Left colon (tissue), 2 donors: Measurements from ENCODE around the gene ETV3. TPM values are rescaled to one million over a fixed set of nuclear protein-coding genes. Genes with fewer than 3 reads are reported as not detected.

Source experiments
- ATAC-seq: fragments of 200-7000 bp; cut with Tn5 transposase; one replicate; pipeline ENCODE4 v1.9.1; 2020; ENCODE audit warnings: mild to moderate bottlenecking, moderate library complexity
- DNase-seq, 2 donors: peaks; one replicate each; pipeline ENCODE4 v3.0.0-alpha.2; 2020
- intact Hi-C, 2 donors: fragments of 100-400 bp; cut with DNase I in 1 of 2; cut with micrococcal nuclease in 1 of 2; formaldehyde crosslinking; loops; one replicate each; pipeline versions ENCODE4 v1.11.2 to v1.14.0; 2022; cut with DNase I, micrococcal nuclease
- total RNA-seq, 2 donors: library from RNA; stranded (reverse); fragmentation: NEBNext Ultra II Directional; extraction: Animal tissue kit (Norgen Biotek cat#: 25700); gene quantifications; one replicate each; pipeline ENCODE4 v1.2.1, GENCODE V29; 2021
- donor health status: DM: no; HTN: no; CAD: no.
- donor health status: DM: yes; HTN: yes; CAD: no.

The ETV3 gene
- total RNA-seq, 2 donors from 2014 or later, result 27.9 to 32.5 TPM

DNA sequence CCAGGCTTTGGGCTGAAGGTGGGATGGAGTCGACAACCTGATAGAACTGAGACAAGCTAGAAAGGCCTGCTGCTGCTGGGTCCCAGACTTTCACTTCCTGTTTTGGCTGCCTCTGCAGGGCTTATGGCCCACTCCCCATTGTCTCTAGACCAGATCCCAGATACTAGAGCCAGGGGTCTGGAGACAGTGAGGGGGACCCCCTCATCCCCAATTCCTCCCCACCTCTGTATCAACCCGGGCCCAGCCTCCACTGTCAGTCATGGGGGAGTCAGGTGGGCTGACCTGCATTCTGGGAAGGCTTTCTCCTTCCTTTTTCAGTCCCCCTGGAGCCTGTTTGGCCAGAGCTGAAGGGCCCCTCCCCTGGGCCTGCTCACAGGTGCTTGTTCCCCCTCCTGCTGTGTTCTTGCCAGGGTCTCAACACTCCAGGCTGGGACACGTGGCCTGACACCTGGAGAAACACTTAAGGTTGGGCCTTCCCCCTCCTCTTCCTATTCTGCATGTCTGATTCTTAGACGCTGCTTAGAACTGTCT, 20.6 kb downstream of the ETV3 start:
- DNase-seq (no peak), ATAC-seq (no peak)
- intact Hi-C loops, result no loop called here

DNA sequence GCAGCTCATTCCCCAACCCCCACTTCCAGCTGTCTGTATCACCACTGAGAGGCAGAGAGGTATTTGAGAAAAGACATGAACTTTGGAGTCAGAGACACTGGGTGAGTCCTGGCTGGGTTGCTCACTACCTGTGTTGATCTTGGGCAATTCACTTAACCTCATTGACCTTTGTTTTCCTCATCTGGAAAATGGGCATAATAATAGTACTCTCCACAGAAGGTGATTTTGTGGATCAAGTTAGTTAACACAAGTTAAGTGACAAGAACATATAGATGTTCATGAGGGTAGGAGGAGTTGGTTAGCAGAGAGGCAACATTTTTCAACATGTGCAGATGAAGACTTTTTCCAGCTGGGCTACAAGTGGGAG, 21.5 kb downstream of the ETV3 start:
- no peak for ATAC-seq
- intact Hi-C loops, result no loop called here

DNA sequence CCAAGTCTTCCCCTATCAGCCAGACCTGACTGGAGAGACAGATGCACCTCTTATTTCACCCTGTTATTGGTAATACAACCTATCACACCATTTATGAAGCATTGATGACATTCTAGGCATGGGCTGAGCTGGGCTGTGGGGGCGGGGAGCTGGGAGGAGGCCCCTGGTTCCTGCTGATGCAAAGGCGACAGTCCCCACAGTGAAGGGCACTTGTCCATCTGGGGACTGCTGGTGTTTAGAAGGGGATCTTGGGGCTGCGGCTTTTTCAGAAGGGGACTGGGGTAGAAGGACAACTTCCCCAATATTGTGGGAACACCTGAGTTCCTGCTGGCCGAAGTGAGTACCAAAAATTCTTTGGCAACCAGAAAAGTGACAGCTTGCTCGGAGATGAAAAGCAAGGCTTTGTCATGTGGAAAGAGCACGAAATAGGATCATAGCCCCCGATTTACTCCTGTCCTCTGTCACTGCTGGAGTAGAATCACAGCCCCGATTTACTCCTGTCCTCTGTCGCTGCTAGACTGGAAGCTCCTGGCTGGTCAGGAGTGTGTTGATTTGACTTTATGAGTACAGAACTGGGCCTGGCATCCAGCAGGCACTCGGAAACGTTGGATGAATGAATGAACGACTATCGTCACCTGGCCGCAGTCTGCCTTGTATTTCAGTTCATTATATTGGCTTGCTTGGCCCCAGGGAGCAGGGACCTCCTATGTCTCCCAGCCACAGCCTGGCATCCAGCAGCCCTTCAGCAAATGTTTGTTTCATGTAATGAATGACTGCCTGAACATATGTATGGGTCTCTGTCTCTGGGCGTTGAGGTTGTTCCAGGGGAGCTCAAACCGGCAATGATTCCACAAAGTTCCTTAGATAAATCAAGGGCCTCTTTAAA, 22.1 kb downstream of the ETV3 start:
- intact Hi-C loops, result no loop called here
- no peak for ATAC-seq
- DNase-seq, result peak in 1 of 2 donors; percentile 1

More for the DNA sequence above, 21.5 kb downstream of the ETV3 start:
- no peak for DNase-seq

DNA sequence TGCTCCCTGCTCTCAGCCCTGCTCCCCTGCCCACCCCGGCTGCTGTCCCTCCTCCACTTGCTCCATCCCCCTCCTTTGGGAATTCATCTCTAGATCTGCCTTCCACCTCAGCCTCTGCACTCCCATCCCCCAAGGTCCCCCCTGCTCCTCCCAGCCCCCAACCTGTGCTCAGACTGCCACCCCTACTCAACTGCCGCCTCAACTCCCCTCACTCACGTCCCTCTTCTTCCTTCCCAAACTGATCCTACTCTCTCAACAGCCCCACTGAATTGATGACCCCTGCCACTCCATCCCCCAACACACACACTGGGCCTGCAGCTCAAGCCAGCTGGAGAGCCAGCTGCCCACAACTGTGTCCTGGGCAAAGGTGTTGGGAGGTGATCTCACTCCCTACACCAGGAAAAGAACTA, 22.8 kb downstream of the ETV3 start:
- intact Hi-C loops, result no loop called here
- DNase-seq (peak in 1 of 2 donors; percentile 1), ATAC-seq (no peak)

DNA sequence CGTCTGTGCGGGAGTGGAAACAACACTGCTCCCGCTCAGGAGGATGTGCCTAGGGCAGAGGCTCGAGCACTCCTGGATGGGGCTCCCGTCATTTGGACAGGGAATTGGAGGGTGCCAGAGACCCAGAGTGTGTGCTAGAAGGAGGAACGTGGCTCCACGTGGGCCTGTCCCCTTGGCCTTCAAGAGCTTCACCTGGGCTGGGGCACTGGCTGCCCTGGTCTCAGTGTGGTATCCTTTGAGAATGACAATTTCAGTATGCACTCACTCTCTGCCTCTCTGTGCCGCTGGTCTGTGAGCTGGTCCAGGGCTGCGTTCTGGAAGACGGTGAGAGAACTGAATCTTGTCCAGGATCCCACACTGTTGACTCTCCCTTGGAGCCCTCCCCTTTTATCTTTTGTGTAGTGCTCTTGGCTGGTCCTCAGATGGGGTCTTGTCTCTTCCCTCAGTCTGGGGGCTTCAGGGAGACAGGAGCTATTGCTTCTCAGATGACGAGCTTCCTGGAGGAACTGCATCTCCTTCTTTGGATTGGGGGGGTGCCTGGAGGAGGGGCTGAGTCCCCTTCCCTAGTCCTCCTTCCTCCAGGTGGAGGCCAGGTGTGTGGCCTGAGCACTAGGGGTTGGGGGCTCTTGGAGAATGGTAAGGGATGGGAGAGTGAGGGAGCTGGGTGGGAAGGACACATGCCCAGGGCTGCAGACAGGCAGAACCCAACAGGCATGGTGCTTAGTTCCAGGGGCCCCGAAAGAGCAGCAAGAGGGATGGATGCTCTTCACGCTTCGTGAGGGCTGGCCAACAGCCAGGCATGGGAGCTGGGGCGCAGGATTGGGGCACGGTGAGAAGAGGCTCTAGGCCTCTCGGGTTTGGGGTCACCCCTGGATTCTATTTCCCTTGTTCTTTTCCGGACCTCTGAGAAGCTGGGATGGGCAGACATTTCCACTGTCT, 23.7 kb downstream of the ETV3 start:
- peak in 1 of 2 donors; percentile 9 for DNase-seq
- intact Hi-C loops, result no loop called here

DNA sequence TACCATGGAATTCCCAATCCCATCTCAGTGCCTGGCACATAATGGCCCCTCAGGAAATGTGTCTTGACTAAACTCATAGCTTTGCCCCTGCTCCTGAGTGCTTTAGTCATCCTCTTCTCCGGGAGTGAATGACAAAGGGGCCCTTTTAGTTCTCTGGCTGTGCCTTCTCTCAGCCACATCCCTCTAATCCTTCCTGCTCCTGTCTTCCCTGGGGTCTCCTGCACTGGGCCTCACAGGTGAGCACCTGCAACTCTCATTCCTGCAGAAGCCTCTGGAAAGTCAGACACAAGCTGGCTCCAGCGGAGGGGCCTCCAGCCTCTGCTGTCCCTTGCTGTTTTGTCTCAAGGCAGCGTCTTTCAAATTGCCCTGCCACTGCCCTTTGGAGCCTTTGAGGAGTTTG, 24.6 kb downstream of the ETV3 start:
- ATAC-seq (no peak), DNase-seq (peak in 1 of 2 donors; percentile 7)
- intact Hi-C loops, result no loop called here

More for the DNA sequence above, 23.7 kb downstream of the ETV3 start:
- no peak for ATAC-seq

DNA sequence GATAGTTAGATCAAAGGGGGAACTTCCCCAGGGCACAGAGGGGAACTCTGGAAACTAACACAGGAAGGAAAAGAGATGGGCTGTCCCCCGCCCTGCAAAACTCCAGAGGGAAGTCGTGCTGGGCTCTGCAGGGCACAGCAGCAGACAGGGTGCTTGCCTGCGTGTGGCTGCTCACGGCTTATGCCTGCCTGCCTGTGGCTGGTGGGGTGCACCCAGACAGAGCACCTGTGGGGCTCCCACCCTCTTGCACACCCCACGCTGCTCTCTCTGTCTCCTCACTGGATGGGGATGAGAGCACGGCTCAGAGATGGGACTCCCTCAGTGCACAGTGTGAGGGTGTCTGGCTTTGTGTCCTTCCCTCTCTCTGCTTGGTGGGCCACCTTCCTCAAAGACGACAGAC, 25.1 kb downstream of the ETV3 start:
- intact Hi-C loops, result no loop called here
- DNase-seq (peak in 1 of 2 donors; percentile 17), ATAC-seq (no peak)

DNA sequence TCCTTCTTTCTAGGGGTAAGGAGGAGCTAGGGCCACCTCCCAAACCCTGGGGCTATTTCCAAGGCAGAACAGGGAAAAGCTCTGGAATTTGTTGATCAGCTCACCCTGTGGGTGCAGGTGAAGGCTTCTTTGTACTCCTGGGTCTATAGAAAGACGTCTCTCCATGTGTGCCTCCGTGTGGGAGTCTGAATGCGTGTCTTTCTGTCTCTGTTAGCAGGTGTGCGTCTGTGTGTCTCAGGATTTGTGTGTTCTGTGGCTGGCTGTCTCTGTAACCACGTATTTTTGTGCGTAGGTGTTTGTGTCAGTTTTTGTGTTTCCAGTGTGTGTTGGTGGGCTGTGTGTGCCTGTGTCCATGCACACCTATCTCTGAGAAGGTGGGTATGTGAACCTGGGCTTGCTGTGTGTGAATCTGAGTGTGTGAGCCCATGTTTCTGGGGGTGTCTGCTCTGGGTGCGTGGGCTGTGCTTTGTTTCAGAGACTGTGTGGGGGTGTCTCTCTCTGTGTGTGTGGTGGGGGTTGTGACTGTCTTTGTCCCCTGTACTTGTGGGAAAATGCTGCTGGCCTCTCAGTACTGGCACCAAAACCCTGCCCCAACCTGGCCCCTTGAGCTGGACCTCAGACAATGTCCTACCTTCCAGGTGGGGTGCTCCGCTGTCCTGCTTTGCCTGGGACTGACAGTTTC, 25.9 kb downstream of the ETV3 start:
- DNase-seq (no peak), ATAC-seq (no peak)
- intact Hi-C loops, result no loop called here

DNA sequence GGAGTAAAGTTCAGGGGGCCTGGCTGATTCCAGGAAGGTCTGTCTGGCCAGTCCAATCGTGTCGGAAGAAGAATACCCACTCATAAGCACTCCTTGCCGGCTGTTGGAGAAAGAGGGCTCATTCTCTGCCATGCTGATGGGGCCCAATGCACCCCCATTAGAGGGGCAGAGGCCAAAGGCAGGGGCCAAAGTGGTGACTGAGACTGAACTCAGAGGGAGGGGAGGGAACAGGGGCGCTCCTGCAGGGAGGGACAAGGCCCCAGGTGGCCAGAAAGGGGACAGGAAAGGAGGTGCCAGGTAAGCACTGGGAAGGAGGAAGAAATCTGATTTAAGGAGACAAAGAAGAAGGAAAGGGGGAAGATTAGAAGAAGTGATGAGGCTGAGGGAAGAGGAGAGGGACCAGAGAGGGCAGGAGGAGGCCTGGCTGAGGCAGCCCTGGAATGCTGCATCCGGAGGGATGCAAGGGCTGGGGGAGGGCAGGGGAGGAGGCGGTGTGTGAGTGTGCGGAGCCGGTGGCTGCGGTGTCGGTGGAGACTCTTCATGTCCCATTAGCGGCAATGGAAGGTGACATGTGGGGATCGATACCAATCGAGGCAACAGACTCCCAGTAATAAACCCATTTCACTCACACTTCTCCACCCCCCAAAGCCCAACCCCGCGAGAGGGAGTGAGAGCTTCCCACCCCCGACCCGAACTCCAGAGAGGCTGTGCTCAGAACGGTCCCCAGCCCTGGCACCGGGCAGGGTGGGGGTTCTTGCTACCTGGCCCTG, 26.6 kb downstream of the ETV3 start:
- intact Hi-C loops, result no loop called here
- DNase-seq, result peak in 1 of 2 donors; percentile 12

DNA sequence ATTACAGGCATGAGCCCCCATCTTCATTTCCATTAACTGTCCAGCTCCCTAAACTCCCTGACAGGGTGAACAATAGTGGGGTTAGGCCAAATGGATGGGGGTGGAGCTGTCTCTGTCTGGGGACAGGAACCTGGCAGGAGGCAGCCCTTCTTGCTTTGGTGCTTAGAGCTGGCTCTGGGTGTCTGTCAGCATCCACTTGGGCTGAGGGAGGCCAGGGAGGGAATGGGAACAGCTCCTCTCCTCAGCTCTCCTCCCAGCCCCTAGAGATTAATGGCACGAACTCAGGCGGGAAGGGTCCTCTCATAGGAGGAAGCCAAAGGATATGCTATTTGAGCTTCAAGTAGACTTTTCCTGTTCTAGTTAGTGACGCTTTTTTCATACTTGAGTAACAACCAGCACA, 27.5 kb downstream of the ETV3 start:
- intact Hi-C loops, result no loop called here
- DNase-seq, result no peak
- ATAC-seq, result no peak

More for the DNA sequence above, 26.6 kb downstream of the ETV3 start:
- no peak for ATAC-seq

DNA sequence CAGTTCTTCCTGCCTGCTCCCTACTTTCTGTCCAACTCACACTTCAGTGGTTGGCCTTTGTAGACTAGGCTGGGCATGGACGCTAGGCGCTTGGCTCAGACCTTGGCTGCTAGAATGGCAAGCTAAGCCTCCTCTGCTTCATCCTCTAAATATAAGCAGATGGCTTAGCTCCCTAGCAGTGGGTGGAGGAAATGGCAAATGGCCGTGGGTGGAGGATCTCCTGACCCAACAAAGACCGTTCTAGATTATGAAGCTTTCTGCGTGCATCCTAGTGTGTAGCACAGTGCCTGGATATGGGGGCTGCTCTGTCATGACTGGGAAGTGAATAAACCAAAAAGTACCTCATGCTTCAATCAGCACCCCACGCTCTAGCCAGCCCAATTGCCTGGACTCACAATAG, 28.2 kb downstream of the ETV3 start:
- ATAC-seq (no peak), DNase-seq (no peak)
- intact Hi-C loops, result no loop called here

DNA sequence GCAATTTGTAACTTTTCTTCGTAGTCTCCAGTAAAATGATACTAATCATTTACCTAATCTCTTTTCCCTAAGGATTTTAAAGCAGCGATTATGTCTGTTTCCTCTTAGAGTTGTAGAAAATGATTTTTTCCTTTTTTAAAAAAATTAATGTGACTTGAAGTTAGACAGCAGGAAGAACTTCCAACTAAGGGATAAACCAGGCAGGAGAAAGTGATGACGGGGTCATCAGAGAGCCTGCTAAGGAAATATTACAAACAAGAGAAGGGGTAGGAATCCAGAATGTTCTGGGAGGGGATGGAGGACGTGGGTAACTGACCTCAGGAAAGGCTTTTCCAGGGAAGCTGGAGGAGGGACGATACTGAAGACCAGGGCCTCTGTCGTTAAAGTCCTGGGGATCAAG, 29.7 kb downstream of the ETV3 start:
- ATAC-seq (no peak), DNase-seq (peak in 1 of 2 donors; percentile 4)
- intact Hi-C loops, result no loop called here

DNA sequence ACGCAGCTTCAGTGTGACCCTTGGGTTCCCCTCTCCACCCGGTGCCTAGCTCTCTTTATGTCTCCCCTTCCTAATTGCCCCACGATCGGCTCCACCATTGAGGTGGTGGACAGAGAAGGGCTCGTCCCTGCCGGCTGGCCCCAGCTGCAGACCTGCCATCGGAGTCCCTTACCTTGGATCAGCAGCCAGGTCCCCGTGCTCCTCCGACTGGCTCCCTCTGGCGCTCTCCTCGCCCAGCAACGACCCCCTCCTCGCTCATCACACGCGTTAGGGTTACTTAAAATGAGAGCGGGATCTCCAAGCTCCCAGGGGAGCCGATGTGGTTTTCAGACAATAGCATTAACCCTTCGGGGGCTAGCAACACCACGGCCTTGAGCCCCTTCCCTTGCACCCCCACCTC, 30.5 kb downstream of the ETV3 start:
- DNase-seq (no peak), ATAC-seq (no peak)
- intact Hi-C loops, result no loop called here

DNA sequence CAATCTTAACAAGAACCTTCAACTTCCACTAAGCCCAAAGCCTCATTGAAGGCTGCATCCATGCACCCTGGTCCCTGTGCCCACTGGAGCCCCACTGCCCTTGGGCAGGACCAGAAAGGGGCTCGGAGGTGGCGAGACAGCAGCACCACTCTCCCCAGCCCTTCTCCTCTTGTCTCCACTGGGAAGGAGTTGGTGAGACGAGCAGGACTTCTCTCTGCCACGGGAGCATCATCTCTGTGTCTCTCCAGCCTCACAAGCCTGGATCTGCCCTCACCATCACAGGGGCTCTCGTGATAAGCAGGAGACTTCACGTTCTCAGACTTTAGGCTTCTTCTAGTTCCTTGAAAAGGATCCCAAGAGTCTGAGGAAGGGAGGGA, 31.4 kb downstream of the ETV3 start:
- intact Hi-C loops, result no loop called here
- ATAC-seq (no peak), DNase-seq (peak in 1 of 2 donors; percentile 9)

DNA sequence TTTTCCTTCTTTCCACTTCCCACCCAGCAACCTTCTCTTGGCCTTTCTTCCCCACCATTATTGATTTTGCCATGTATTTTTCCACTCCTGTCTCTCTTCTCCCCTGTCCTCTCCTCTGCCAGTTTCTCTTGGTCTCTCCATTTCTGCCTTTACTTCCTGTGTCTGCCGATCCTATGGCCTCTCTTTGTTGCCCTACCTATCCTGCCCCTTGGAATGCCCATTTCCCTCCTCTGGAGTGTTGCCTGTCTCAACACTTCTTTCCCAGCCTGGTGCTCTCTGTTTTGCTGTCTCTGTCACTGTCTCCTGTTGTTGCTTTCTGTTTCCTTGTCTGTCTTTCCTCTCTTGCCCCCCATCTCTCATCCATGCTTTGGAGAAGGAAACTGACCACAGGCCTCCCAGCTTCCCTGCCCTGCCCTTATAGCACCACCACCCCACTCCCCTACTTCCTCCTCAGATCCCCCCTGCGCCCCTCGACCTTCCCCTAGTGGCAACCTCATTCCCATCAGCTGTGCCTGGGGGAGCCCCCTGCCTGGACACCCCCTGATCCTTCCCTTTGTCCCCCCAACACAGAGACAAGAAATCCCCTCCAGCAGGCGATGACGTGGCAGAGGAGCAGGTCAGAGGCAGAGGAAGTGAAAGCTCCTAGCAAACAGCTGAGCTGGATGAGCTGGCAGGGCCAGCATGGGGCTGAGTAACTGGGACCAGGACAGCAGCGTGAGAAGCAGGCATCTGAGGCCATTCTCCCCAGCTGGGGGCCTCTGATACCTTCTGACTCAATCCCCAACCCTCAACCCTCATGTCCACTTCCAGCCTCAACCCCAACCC, 32.0 kb downstream of the ETV3 start:
- intact Hi-C loops, result no loop called here
- ATAC-seq (no peak), DNase-seq (peak; percentile 25 to 33)

DNA sequence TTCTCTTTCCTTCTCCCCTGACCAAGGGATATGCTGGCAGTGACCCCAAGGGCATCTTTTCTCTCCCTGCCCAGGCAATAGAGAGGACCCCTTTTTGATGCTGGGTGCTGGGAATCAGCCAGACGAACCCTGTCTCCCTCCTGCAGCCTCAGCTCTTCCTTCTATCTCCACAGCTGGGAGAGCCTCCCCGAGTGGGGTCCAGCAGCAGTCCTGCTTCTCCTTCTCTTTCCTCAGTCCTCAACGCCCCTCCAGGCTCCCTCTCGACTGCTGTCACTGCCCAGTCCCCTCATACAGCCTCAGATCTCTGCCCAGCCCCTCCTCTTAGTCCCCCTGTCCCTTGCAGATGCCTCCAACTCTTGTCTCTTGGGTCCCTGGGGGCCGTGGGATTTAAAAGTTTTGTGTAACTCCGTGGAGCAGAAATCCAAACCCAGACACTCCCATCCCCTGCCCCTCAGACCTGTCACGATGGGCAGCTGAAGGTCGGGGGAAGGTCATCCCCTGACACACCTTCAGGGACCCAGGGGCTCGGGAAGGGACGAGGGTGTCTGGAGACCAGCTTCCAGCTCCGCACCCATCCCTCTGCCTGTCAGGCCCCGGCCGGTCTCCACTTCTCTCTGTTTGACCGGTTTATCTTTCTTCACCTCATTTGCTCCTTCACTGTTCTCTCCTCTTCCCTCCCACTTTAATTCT, 32.8 kb downstream of the ETV3 start:
- DNase-seq (no peak), ATAC-seq (no peak)
- intact Hi-C loops, result no loop called here
